ENCODE measurements around the gene LYRM4. TPM values are rescaled to one million over a fixed set of nuclear protein-coding genes. Genes with fewer than 3 reads are reported as not detected.

LYRM4 gene
- total RNA-seq, 1 experiment from 2014 or later, result 44.3 TPM

- Mint-ChIP-seq H3K27ac (0 out of 7 replicates have a peak overlapping the region, but pooled peaks of 1 of the 3 experiments have one; percentile 74), H3K9me3 (no peaks in the 10 kb centered on the region), H3K36me3 (ENCODE audit: insufficient read depth in 1 of 3, low read depth in 3 of 3) (no peaks in the 10 kb centered on the region), H3K4me3 (no peak overlapping the region), H3K4me1 (peaks cover 8 to 15% of the 10 kb centered on the region in 2 experiments), H3K27me3 (ENCODE audit: low read depth) (no peaks in the 10 kb centered on the region)
- H2BK12ac ChIP-seq (ENCODE audit: insufficient read length, low read depth, low read length), result no peak overlapping the region
- no peaks in the 10 kb centered on the region for H4K20me1 ChIP-seq (ENCODE audit: control insufficient read depth, insufficient read depth, insufficient read length)
- no peak overlapping the region for H4K5ac ChIP-seq (ENCODE audit: insufficient read length, low read depth, low read length)
- no peak overlapping the region; the same call in 1 of the 2 replicates for H3K14ac ChIP-seq (ENCODE audit: insufficient read depth, low read length)
- peaks cover 2% of the 10 kb centered on the region for H3K79me1 ChIP-seq (ENCODE audit: insufficient read depth, low read depth, low read length, poor library complexity, severe bottlenecking)
- no peak overlapping the region for H3K18ac ChIP-seq (ENCODE audit: insufficient read length, low read depth, low read length)
- no peaks in the 10 kb centered on the region for H3K27me3 ChIP-seq (ENCODE audit: insufficient read depth, low read length)
- H2BK15ac ChIP-seq (ENCODE audit: low read depth, low read length), result no peak overlapping the region
- TF ChIP-seq, protein P1, sequence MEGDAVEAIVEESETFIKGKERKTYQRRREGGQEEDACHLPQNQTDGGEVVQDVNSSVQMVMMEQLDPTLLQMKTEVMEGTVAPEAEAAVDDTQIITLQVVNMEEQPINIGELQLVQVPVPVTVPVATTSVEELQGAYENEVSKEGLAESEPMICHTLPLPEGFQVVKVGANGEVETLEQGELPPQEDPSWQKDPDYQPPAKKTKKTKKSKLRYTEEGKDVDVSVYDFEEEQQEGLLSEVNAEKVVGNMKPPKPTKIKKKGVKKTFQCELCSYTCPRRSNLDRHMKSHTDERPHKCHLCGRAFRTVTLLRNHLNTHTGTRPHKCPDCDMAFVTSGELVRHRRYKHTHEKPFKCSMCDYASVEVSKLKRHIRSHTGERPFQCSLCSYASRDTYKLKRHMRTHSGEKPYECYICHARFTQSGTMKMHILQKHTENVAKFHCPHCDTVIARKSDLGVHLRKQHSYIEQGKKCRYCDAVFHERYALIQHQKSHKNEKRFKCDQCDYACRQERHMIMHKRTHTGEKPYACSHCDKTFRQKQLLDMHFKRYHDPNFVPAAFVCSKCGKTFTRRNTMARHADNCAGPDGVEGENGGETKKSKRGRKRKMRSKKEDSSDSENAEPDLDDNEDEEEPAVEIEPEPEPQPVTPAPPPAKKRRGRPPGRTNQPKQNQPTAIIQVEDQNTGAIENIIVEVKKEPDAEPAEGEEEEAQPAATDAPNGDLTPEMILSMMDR (conservative IDR thresholded peaks at IDR 0.05), result no peak
- no peak overlapping the region for H3K56ac ChIP-seq (ENCODE audit: insufficient read length, low read depth, low read length)
- no peak overlapping the region for H3T11ph ChIP-seq (ENCODE audit: low read length)
- no peak overlapping the region for H2AFZ ChIP-seq (ENCODE audit: low read length)
- no peak overlapping the region for H2AK5ac ChIP-seq (ENCODE audit: insufficient read length, low read length)
- no peak overlapping the region for H4K8ac ChIP-seq (replicated peaks; ENCODE audit: insufficient read length, low read depth, low read length)
- no peaks in the 10 kb centered on the region for H3K9me3 ChIP-seq (ENCODE audit: control insufficient read depth, low read depth, low read length)
- H2BK120ac ChIP-seq (ENCODE audit: low read depth, low read length, poor library complexity, severe bottlenecking), result no peak overlapping the region
- H3K4ac ChIP-seq (ENCODE audit: low read depth, low read length), result no peak overlapping the region
- WGBS (ENCODE audit: extremely low coverage, insufficient read length, low lambda C conversion rate), result no CpG with 5 or more reads among the region's 6 CpGs
- H3K9ac ChIP-seq (ENCODE audit: extremely low read depth, insufficient read length, low read length), result no peak overlapping the region
- H4K91ac ChIP-seq (ENCODE audit: insufficient read length, low read depth, low read length), result no peak overlapping the region
- 0 out of 2 replicates have a peak, but pooled peaks cover 2% of the 10 kb centered on the region for H3K4me1 ChIP-seq (ENCODE audit: insufficient read depth, low read length)
- H2BK20ac ChIP-seq (ENCODE audit: low read depth, low read length, poor library complexity, severe bottlenecking), result no peak overlapping the region
- no peak overlapping the region for H3K23ac ChIP-seq (ENCODE audit: insufficient read length, low read depth, low read length)
- no peak for DNase-seq
- H3K23me2 ChIP-seq (ENCODE audit: insufficient read length, low read depth, low read length, poor library complexity, severe bottlenecking), result no peaks in the 10 kb centered on the region
- H3K4me2 ChIP-seq (ENCODE audit: insufficient read depth, insufficient read length, low read length), result no peak overlapping the region
- no peak overlapping the region for H3K27ac ChIP-seq (ENCODE audit: insufficient read length, low read depth, low read length)
- H3K79me2 ChIP-seq (ENCODE audit: insufficient read depth, low read length), result peaks cover 2% of the 10 kb centered on the region; the same call in 1 of the 2 replicates
- H2BK5ac ChIP-seq (ENCODE audit: insufficient read length, low read length), result no peak overlapping the region
Measured at GRCh38 chr6:5285081-5285480, 24.3 kb upstream of the LYRM4 start.

Measured in H9 (cell line).